ENCODE data around the gene SP140L.

Gene SP140L

DNA sequence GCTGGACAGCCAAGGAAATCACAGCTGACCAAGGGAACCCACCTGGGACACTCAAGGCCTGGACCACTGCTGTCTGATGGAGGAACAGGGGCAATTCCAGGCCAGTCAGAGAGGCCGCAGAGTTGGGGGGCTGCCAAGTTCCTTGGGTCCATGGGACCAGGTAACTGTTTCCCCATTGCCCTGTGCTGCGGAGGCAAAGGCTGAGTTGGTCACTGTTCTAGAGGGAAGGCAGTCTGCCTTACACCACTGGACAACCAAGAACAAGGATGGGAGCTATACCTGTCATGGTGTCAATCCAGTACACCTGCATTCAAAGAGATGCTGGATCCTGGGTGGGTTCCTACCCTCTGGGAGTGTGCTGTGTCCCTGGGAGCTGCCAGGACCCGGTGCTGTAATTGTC is 9.6 kb upstream of the SP140L start:
- DNase-seq (ENCODE audit: low spot score): no peak
- TF ChIP-seq, protein P1, sequence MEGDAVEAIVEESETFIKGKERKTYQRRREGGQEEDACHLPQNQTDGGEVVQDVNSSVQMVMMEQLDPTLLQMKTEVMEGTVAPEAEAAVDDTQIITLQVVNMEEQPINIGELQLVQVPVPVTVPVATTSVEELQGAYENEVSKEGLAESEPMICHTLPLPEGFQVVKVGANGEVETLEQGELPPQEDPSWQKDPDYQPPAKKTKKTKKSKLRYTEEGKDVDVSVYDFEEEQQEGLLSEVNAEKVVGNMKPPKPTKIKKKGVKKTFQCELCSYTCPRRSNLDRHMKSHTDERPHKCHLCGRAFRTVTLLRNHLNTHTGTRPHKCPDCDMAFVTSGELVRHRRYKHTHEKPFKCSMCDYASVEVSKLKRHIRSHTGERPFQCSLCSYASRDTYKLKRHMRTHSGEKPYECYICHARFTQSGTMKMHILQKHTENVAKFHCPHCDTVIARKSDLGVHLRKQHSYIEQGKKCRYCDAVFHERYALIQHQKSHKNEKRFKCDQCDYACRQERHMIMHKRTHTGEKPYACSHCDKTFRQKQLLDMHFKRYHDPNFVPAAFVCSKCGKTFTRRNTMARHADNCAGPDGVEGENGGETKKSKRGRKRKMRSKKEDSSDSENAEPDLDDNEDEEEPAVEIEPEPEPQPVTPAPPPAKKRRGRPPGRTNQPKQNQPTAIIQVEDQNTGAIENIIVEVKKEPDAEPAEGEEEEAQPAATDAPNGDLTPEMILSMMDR (IDR thresholded peaks at IDR 0.05; ENCODE audit: extremely low read depth, insufficient read depth, missing control alignments): no peak
- in situ Hi-C loops (cut with MboI; ENCODE audit: low pct_unique_long_range_greater_than_20kb, low sequenced_read_pairs, unreplicated experiment): no loop called here

DNA sequence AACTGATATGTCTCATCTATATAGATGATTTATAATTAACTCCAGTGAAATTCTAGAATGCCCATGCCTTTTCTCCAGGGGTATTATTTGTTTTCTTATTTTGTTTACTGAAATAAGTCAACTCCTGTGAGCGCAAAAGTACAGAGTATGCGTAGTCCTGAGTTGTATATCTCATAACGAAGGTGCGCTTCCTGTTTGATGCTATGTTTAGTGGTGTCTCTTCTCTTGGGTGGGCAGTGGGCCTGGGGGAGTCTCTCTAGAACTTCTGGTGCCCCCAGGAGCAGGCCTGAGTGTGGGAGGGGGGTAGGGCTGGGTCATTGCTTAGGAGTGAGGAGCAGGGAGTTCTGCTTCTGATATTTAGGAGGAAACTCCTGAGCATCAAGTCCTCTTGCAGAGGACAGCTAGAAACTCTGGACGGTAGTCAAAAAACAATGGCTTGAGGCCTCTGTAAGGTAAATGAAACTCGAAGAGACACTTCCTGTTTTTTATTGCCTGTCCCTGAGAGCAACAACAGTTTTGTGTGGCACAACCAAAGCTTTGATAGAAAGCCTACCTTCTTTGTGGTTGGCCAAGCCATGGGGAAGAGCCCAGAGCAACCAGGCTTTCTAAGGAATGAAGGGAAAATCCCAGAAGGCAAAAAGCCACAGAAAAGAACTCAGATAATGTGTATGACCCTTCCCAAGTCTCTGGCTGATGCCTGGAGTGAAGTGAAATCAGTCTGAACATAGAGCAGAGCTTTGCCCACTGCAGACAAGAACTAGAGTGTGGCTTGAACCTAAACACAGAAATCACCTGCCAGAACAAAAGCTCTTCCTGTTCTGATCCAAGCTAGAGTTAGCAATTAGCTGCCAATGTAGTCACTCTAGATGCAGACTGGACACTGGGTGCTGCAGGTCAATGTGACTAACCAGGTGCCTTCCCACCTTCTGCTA is 8.5 kb upstream of the SP140L start:
- TF ChIP-seq, protein P1 (IDR thresholded peaks at IDR 0.05; ENCODE audit: extremely low read depth, insufficient read depth, missing control alignments): no peak
- DNase-seq (ENCODE audit: low spot score): peak; percentile 62
- in situ Hi-C loops (cut with MboI; ENCODE audit: low pct_unique_long_range_greater_than_20kb, low sequenced_read_pairs, unreplicated experiment): no loop called here

DNA sequence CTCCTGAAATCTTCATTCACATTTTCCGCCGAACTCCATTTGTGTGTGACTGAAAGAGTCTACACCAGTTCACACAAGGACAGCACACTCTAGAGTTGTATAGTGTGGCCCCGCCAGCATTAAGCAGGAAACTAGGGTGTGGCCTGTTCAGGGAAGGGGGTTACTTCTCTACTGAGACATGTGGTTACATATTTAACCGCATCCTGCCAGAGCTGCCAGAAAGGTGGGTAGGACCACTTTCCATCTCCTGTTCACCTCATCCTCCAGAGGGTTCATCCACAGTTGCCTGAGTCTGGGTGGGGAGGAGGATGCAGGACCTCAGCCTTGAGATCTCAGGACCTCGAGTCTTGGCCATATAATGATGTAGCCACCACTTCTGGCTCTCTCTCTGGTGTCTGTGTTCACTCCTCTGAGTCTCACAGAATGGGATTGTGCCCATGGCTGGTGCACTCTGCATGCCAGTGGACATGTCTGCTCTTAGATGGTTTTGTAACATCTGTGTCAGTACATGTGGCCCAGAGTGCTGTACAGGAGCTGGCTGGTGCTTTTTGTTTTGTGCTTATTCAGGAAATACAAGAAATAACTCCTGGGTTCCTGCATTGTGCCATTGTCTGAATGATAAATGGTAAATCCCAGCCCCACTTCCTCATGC is 7.7 kb upstream of the SP140L start:
- peak; percentile 58 for DNase-seq (ENCODE audit: low spot score)
- in situ Hi-C loops (cut with MboI; ENCODE audit: low pct_unique_long_range_greater_than_20kb, low sequenced_read_pairs, unreplicated experiment): no loop called here
- TF ChIP-seq, protein P1 (IDR thresholded peaks at IDR 0.05; ENCODE audit: extremely low read depth, insufficient read depth, missing control alignments): no peak

DNA sequence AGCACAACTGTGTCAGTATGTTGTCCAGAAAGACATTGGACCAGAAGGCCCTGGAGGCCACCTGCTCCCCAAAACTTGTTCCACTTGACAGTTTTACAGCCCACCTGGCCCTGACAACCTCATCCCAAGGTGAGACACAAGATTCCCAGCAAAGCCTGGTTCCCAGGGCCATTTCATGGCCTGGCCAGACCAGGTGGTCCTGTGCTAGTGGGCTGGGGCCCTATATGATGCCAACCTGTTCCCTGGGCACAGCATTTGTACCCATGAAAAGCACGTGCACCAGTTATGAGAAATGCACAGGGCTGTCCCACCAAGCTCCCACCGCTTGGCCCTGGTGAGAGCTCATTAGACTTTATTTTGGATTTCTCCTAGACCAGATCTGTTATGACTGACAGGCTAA is 6.0 kb upstream of the SP140L start:
- DNase-seq (ENCODE audit: low spot score): no peak
- TF ChIP-seq, protein P1 (IDR thresholded peaks at IDR 0.05; ENCODE audit: extremely low read depth, insufficient read depth, missing control alignments): no peak
- in situ Hi-C loops (cut with MboI; ENCODE audit: low pct_unique_long_range_greater_than_20kb, low sequenced_read_pairs, unreplicated experiment): no loop called here

DNA sequence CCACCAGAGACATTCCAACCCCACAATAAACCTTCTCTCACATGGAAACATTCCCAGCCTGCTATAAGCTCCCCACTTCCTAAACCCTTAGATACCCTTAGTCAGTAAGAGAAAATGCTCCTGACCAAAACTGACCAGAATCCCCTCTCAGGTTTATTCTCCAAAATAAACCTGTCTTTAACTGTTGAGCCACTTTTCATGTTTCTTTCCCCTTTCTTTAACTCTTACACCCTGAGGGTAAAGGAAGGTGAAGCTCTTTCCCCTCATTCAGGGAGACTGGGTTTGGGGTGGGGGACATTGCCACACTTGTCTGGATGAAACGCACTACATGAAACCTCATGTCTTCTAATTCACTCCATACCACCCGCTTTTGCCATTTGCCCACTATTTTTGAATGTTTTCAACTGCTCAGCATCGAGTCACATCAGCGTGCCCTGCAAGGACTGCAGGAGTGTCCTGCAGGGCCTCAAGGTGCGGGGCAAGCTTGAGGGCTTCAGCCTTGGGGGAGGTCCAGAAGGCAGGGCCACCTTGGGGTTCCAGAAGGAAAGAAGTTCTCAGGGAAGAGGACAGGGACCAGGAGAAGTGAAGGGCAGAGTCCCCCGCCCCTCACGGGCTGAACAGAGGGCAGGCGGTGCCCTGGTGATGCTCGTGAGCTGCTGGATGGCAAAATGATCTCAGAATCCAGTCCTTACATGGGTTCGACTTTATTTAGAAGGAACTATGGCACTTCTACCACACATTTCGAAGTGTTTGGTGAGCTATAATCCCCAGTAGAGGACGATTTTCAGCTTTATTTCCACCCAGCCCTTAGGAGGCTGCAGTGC is 4.2 kb upstream of the SP140L start:
- DNase-seq (ENCODE audit: low spot score): no peak
- TF ChIP-seq, protein P1 (IDR thresholded peaks at IDR 0.05; ENCODE audit: extremely low read depth, insufficient read depth, missing control alignments): peak; percentile 28
- in situ Hi-C loops (cut with MboI; ENCODE audit: low pct_unique_long_range_greater_than_20kb, low sequenced_read_pairs, unreplicated experiment): no loop called here

DNA sequence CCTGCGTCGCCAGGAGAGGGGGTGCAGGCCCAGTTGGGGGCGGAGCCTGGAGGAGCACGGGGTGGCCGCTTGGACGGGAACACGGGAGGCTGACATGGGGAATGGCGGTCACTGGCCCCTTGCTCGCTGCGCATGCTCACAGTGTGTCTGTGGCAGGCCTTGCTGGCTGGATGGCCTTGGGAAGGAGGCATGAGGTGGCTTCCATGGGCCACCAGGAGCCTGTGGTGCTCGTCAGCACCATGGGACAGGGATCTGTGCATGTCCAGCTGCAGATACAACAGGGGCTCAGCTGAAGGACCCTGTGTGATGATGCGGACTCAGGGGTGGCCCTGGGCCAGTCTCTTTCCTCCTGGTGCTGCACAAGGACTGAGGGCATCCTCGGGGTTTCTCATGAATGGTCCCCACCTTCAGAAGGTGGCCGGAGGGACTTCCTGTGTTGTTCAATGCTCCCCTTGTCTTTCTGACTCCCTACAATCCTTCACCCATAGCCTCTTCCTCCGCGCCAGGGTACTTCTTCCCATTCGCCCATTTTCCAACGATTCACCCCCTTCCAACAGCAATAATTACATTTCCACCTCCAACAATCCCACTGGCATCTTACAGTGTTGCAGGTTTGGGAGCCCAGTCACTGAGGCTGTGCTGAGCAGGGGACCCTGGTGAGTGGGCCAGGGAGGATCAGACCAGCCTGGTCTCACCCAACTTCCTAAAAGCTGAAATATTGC is 3.4 kb upstream of the SP140L start:
- in situ Hi-C loops (cut with MboI; ENCODE audit: low pct_unique_long_range_greater_than_20kb, low sequenced_read_pairs, unreplicated experiment): no loop called here
- TF ChIP-seq, protein P1 (IDR thresholded peaks at IDR 0.05; ENCODE audit: extremely low read depth, insufficient read depth, missing control alignments): no peak
- no peak for DNase-seq (ENCODE audit: low spot score)
